ENCODE measurements around the gene GNG14. TPM values are rescaled to one million over a fixed set of nuclear protein-coding genes. Genes with fewer than 3 reads are reported as not detected.
A peak's percentile ranks its signal among the peaks of the same experiment; 100 is the strongest.

GNG14 gene
- polyA plus RNA-seq, 3 donors: not detected

GRCh38 chr19:12664406-12665280, 23.2 kb upstream of the GNG14 start:
- H3K9me3 Mint-ChIP-seq: no peaks in the 10 kb centered on the region
- peaks cover 39 to 59% of the 10 kb centered on the region in 2 donors for H3K36me3 Mint-ChIP-seq
- peak overlapping the region; percentile 76 to 96 for H3K27ac ChIP-seq (ENCODE audit: low read depth in 1 of 2, low read length in 2 of 2)
- peaks cover 35% of the 10 kb centered on the region for H3K4me1 Mint-ChIP-seq
- no peaks in the 10 kb centered on the region for H3K9me3 ChIP-seq (replicated peaks in 1 of 2; ENCODE audit: control insufficient read depth in 1 of 2, insufficient read depth in 1 of 2, low read length in 2 of 2)
- peak overlapping the region; percentile 44 for H3K9ac ChIP-seq (ENCODE audit: insufficient read depth, low read length, poor library complexity, severe bottlenecking)
- peak overlapping the region; percentile 77 for H3K4me2 ChIP-seq (replicated peaks; ENCODE audit: extremely low read depth, low read length, poor library complexity, severe bottlenecking)
- H3K4me3 Mint-ChIP-seq: peak overlapping the region in 1 of 2 donors; percentile 95
- WGBS (ENCODE audit: insufficient coverage): 79% methylated on average over 24 of the region's 29 CpGs
- no peaks in the 10 kb centered on the region for H3K27me3 ChIP-seq (ENCODE audit: control insufficient read depth in 2 of 2, insufficient read depth in 2 of 2, low read length in 2 of 2)
- H4K20me1 ChIP-seq (ENCODE audit: insufficient read depth, low read length): peaks cover 56% of the 10 kb centered on the region
- intact Hi-C loops (cut with micrococcal nuclease): loop anchor here (2.0 to 10.0 kb wide), 5 partner anchors 16 to 500 kb away; partner anchors contain the start of genes ZNF490 (in 2 of the 2), ZNF791 (in 2 of the 2), DHPS (in 1 of the 2) and JUNB (in 1 of the 2)
- H3K36me3 ChIP-seq (replicated peaks in 1 of 2; ENCODE audit: control insufficient read depth in 1 of 2, insufficient read depth in 2 of 2, low read length in 2 of 2): peaks cover 48 to 52% of the 10 kb centered on the region in 2 donors
- peak overlapping the region in 1 of 3 experiments; percentile 96 for H3K4me3 ChIP-seq (replicated peaks in 1 of 3; ENCODE audit: low read depth in 2 of 3, low read length in 3 of 3)
- H3K79me2 ChIP-seq (ENCODE audit: insufficient read depth, low read length): peaks cover 63% of the 10 kb centered on the region
- no peak for TF ChIP-seq CTCF (IDR thresholded peaks at IDR 0.05)
- peaks cover 0 to 3% (median 2%) of the 10 kb centered on the region in 3 donors for H3K27me3 Mint-ChIP-seq (ENCODE audit: low read depth in 3 of 3)
- H3K27ac Mint-ChIP-seq: peak overlapping the region; percentile 77 to 98 (median 96)
- DNase-seq: no peak
- H3K4me1 ChIP-seq (ENCODE audit: control insufficient read depth in 1 of 2, insufficient read depth in 2 of 2, low read length in 2 of 2): peaks cover 40 to 49% of the 10 kb centered on the region in 2 donors
- no peak overlapping the region for H2AFZ ChIP-seq (ENCODE audit: insufficient read depth, low read depth, low read length, poor library complexity, severe bottlenecking)

- peaks cover 39% of the 10 kb centered on the region for H3K4me1 Mint-ChIP-seq
- H3K4me3 ChIP-seq (replicated peaks in 1 of 3; ENCODE audit: low read depth in 2 of 3, low read length in 3 of 3): peak overlapping the region; percentile 93 to 98 (median 96)
- peaks cover 51% of the 10 kb centered on the region for H4K20me1 ChIP-seq (ENCODE audit: insufficient read depth, low read length)
- no peaks in the 10 kb centered on the region for H3K9me3 Mint-ChIP-seq
- peak overlapping the region; percentile 94 to 98 (median 96) for H3K27ac Mint-ChIP-seq
- H3K4me1 ChIP-seq (ENCODE audit: control insufficient read depth in 1 of 2, insufficient read depth in 2 of 2, low read length in 2 of 2): peaks cover 45 to 54% of the 10 kb centered on the region in 2 donors
- no peaks in the 10 kb centered on the region for H3K9me3 ChIP-seq (replicated peaks in 1 of 2; ENCODE audit: control insufficient read depth in 1 of 2, insufficient read depth in 1 of 2, low read length in 2 of 2)
- peaks cover 69% of the 10 kb centered on the region for H3K79me2 ChIP-seq (ENCODE audit: insufficient read depth, low read length)
- H3K27ac ChIP-seq (ENCODE audit: low read depth in 1 of 2, low read length in 2 of 2): peak overlapping the region; percentile 76 to 96
- H3K36me3 ChIP-seq (replicated peaks in 1 of 2; ENCODE audit: control insufficient read depth in 1 of 2, insufficient read depth in 2 of 2, low read length in 2 of 2): peaks cover 44 to 47% of the 10 kb centered on the region in 2 donors
- DNase-seq: peak; percentile 93 to 96 (median 93)
- TF ChIP-seq CTCF (IDR thresholded peaks at IDR 0.05): no peak
- peak overlapping the region; percentile 95 for H3K9ac ChIP-seq (ENCODE audit: insufficient read depth, low read length, poor library complexity, severe bottlenecking)
- peak overlapping the region; percentile 77 for H3K4me2 ChIP-seq (replicated peaks; ENCODE audit: extremely low read depth, low read length, poor library complexity, severe bottlenecking)
- H3K27me3 ChIP-seq (ENCODE audit: control insufficient read depth in 2 of 2, insufficient read depth in 2 of 2, low read length in 2 of 2): no peaks in the 10 kb centered on the region
- WGBS (ENCODE audit: insufficient coverage): 0% methylated on average over 10 of the region's 10 CpGs
- peaks cover 33 to 53% of the 10 kb centered on the region in 2 donors for H3K36me3 Mint-ChIP-seq
- intact Hi-C loops (cut with micrococcal nuclease): loop anchor here (2.0 to 10.0 kb wide), 5 partner anchors 16 to 500 kb away; partner anchors contain the start of genes ZNF490 (in 2 of the 2), ZNF791 (in 2 of the 2), DHPS (in 1 of the 2) and JUNB (in 1 of the 2)
- peaks cover 0 to 3% (median 2%) of the 10 kb centered on the region in 3 donors for H3K27me3 Mint-ChIP-seq (ENCODE audit: low read depth in 3 of 3)
- no peak overlapping the region for H2AFZ ChIP-seq (ENCODE audit: insufficient read depth, low read depth, low read length, poor library complexity, severe bottlenecking)
- H3K4me3 Mint-ChIP-seq: peak overlapping the region; percentile 95 to 98
Measured at GRCh38 chr19:12665281-12665573, 22.6 kb upstream of the GNG14 start.
